GM19455 (cell line): Measurements from ENCODE around the gene NAP1L5.
A peak's percentile ranks its signal among the peaks of the same experiment; 100 is the strongest.

Source experiments
- ATAC-seq: cut with Tn5 transposase; IDR thresholded peaks from one replicate; pipeline ENCODE4 v1.9.1; 2021; ENCODE audit not compliant: unreplicated experiment

Gene NAP1L5

DNA sequence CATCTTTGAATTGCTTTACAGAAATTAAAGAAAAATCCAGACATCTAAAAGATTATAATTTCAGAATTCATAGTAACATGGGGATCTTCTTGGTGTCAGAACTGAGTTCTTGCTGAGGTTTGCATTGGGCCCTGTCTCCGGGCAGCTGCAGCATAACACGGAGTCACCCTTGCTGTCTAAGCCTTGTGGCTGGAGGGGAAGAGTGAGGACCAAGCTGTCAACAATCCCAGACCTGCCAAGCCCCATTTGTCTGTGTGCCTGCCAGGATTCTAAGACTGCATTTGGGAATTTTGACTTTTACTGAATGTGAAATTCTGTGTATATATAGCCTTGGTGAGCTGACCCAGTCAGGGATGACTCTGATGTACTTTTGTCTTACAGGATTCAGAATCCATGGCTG is 25.2 kb upstream of the NAP1L5 start:
- no peak for ATAC-seq

DNA sequence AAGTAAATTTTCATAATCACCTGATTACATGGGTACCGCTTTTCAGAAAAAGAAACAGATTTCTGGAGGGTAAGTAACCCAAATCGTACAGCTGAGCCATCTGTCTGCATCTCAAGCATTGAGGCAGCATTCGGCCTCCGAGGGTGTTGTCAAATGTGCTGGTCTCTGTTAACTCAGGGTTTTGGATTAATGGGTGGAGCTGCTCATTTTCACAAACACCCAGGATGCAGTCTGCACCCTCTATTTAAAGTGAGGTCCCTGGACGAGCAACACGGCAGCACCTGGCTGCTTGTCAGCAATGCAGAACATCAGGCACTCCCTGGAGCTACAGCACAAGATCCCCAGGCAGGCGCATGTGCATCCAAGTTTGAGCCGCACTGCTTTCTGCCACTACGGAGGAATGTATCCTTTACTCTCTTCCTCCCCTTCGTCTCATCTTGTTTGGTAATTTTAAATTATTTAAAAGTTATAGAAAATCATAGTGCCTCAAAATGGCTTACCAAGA is 24.7 kb upstream of the NAP1L5 start:
- ATAC-seq = no peak

DNA sequence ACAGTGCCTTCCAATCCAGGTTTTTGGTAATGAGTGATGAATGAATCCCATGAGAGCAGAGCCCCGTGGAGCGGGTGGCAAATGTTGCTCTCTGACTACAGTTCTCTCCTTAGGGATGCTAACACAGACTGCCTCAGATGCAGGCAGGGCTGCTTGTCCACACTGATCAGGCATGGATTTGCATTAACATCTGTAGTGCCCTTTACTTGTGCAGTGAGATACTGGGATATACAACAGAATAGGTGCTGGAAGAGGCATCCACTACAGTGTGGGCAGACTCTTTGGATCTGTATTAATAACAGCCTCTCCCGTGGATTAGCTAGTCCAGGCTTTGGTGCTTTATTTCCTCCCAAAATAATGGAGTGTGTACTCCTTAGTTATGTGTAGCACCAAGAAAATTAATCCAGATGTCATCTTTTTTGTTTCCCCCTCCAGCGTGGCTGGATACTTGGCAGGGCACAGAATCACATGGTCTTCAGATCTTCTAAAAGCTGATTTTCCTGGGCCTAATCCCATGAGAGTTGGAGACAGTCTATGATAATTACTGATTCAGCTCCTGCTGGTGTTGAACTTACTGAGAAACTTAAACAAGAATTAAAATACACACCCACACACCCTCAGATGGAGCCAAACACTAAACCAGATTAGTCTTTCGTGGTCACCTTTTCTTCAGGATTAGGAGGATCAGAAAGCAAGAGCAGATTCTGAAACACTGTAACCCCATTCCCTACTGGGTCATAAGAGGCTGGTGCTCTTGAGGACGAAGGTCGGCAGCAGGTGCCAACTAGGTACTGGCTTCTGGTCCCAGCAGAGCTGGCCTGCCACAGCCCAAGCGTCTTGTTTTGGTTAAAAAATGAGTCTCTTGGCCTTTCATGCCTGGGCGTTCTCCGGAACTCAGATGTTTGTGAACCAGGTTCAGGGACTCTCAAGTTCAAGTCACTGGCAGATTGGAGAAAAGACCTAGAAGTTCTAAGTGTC is 23.1 kb upstream of the NAP1L5 start:
- ATAC-seq = no peak

DNA sequence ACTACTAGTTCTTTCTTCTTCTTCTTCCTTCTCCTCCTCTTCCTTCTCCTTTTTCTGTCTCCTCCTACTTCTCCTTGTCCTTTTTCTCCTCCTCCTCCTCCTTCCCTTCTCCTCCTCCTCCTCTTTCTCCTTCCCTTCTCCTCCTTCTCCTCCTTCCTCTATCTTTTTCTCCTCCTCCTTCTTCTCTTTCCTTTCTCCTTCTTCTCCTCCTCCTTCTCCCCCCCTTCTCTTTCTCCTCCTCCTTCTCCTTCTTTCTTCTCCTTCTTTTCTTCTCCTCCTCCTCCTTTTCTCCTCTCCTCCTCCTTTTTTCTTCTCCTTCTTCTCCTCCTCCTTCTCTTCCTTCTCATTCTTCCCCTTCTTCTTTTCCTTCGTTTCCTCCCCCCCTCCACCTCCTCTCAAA is 21.8 kb upstream of the NAP1L5 start:
- no peak for ATAC-seq

DNA sequence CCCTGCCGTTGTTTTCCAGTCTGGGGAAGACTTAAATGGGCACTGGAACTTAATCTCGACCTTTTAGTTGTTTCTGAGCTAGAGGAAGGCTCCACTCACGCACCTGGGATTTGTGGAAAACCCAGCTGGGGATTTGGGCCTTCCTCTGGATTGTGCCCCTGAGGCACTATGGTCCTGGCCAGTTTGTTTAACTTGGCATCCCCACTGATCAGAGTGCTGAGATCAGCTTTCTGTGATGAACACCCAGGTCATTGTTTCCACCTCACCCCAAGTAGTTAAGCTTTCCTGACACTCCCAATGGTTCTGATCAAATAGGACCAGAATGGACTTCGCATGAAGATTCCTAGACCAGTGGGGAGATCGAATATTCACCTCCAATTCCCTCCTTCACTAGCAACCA is 20.5 kb upstream of the NAP1L5 start:
- ATAC-seq = no peak

DNA sequence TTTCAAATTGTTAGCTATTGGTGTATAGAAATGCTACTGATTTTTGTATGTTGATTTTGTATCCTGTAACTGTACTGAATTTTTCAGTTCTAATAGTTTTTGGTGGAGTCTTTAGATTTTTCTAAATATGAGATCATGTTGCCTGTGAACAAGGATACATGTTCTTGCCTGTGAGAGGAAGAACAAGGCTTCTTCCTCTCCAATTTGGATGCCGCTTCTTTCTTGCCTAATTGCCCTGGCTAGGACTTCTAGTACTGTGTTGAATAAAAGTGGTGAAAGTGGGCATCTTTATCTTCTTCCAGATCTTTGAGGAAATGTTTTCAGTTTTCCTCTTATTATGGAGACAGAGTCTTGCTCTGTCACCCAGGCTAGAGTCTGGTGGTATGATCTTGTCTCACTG is 16.2 kb upstream of the NAP1L5 start:
- ATAC-seq = no peak

DNA sequence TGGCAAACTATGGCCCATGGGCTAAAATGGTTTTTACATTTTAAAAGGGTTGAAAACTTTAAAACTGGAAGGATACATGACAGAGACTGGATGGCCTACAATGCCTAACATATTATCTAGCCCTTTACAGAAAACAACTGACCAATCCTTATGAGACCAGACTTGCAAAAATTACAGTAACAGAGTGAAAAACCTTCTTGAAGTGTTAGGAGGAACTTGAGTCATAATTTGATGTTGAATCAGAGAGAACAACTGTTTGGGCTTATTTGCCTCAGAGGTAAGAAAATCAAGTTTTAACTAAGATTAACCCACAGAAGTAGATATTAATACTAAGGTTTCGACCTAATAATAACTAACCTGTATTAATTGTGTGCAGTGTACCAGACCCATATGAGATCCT is 12.4 kb upstream of the NAP1L5 start:
- ATAC-seq = no peak

DNA sequence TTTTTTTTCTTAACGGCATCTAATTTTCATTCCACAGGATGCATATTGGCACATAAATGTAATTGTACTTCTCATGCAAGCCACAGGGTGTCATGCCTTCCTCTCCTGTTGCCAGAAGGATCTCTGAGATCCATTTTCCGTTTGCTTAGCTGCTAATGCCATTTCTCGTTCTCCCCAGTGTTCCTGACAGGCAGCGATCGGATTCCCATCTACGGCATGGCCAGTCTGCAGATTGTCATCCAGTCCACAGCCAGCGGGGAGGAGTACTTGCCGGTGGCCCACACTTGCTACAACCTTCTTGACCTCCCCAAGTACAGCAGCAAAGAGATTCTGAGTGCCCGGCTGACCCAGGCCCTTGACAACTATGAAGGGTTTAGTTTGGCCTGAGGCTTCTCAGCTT is 8.9 kb upstream of the NAP1L5 start:
- ATAC-seq = no peak

DNA sequence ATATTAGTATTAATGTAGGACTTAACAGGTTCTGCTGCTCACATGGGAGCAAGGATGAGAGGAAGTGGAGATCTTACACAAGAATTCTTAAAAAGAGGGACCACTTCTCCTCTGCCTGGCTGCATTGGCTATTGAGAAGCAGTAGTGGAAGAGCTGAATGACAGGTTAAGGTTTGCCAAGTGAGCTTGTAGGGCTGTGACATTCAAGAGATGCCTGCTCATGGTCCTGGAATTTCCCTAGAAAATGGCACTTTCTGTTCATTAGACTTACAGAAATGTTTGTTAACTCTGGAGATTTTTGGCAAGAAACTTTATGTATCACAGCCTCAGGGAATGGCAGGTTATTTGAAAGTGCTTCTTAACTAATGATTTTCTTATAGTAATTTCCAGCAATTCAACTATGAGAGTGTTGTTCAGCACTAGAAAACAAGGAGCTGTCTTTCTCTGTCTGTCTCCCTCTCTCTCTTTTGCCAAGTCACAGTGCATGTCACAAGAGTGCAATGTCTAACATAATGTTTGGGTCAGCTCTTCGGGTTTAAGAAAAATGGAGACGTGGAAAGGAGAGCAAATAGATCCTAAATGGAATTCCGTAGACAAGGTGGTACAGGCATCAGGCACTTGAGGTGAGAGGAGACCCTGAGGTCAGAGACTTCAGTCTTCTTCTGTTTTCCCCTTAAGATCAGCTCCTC is 8.3 kb upstream of the NAP1L5 start:
- ATAC-seq = no peak

DNA sequence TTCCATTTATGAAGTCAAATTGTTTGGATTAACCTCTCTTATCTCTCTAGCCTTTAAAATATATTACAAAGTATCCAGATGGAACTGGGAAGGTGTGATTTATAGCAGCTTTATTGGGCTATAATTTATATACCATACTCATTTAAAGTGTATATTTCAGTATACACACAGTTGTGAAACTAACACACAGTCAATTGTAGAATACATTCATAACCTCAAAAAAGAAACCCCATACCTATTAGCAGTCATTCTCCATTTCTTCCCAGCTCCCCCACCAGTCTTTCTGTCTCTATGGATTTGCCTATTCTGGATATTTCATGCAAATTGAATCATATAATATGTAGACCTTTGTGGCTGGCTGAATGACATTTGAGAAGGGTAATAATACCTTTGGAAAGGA is 7.6 kb upstream of the NAP1L5 start:
- ATAC-seq = no peak

DNA sequence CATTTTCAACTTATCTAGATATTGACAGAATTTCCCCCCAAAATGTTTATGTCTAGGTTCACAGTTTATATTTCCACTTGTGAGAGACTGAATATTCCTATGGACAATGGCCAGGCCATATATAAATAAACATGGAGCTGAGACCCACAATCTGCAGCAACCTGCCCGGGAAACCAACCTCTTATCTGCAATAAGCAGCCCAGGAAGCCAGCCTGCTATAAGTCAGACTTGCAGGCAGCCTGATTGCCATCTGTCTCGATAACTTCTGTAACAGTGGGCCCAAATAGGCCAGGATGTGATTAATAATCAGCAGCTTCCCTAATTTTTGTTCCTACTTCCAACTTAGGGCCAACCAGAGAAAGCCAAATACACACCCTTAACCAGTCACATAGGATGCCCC is 5.2 kb upstream of the NAP1L5 start:
- no peak for ATAC-seq

DNA sequence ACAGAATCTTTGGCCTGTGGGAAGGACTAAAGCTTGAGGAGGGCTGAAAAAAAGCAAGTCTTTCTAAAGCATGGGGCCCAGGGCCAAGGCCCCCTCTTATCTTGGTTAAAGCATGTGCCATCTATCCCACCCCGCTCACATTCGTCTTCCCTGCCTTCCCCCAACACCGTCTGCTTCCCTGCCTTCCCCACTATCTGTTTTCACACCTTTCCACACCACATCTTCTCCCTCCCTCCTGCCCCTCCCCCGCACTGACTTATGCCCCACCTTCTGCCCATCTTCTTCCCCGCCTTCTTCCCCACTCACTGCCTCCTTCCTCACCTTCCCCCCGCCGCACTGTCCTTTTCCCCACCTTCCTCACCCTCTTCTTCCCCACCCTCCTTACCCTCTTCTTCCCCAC is 890 bp upstream of the NAP1L5 start:
- ATAC-seq = no peak

DNA sequence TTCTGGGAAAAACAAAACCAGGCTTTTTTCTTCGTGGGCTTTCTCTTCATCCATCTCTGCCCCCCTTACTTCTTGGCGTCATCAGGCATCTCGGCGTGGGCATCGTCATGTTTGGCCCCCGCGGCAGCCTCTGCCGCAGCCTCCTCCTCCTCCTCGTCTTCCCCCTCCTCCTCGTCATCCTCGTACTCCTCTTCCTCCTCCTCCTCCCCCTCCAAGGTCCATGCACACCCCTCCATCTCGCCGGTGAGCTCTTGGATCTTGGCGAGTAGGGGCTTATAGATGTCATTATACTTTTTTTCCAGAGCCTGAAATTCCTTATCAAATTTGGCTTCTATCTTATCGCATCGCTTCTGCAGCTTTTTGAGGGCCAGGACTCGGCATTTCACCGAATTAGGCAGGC is 488 bp downstream of the NAP1L5 start:
- ATAC-seq = peak; percentile 6

DNA sequence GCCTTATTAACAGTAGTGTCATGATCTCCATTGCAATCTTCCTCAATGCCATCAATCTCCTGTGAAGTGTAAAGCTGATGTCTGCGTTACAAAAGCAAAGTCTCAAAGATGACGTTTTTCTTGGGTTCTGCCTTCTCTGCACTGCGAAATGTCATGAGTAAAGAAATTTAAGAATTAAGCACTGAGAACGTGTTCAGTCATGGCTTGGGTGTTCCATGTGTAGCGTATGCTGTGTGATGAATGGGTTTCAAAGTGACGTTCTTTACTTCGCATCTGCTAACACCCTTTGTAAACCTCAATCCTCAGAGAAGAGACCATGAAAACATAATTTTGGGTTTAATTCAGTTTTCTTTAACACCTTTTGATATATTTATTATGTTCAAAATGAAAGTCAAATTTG is 999 bp downstream of the NAP1L5 start:
- no peak for ATAC-seq

DNA sequence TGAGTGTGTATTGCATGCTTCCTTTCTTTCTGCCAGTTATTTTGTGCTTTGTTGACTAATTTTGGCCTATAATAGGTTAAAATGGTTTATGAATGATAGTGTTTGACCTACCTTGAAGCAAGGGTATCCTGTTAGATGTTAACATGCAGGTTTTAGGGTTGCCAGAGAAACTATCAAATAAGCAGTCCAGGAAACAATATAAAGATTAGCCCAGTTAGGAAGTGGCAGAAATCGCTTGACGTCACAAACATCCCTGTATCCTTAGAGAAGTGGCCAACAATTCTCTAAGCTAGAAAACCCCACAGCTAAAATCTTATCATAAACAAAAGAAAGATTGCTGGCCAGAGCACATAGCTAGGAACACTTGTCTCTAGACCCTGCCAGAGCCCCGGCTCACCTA is 3.8 kb downstream of the NAP1L5 start:
- no peak for ATAC-seq

DNA sequence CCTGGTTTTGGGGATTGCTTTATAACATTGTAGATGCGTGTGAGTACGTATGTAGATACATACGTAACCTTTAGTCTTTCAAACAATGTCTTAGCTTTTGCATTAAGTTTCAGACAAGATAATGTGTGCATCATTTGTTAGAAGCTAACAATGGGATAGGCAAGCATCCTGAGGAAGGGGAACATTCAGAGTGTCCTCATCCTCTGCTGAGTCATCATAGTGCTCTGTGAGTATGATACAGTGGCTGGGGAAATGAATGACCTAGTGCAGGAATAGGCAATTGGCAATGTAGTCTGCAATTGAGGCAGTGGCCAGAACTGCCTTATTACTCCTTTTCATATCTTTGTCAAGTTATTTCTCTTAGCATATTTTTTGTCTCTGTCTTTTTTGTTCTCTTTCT is 7.3 kb downstream of the NAP1L5 start:
- ATAC-seq = no peak

DNA sequence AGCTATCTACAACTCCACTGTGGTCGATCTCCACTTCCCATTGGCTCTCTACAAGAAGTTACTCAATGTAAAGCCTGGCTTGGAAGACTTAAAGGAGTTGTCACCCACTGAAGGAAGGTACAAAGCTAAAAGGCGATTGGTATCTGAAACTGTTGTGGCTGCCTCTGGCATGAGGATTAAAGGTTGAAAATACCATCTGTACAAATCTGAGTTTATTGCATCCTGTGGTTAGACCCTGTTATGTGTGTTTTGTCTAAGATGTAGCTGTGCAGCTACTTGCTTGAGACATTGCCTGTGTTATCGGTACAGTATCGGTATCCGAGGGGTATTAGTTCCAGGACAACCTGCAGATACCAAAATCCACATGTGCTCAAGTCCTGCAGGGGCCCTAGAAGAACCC is 16.4 kb downstream of the NAP1L5 start:
- no peak for ATAC-seq

DNA sequence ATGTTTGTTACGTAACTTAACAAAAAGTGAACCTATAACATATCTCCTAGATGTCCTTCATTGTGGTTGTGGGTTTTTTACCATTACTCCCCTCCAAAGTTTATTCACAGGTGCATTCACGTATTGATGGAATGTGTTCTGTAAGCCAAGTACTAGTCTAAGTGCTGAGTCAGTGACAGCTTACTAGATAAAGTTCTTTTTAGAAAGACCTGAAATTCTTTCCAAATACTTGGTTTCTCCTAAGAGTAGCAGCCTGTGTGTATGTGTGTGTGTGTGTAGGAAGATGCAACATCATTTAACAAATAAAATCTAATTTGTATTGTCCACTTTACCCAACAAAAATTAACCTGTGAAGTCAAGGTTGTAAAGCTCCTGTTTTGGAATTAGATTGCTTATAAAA is 22.1 kb downstream of the NAP1L5 start:
- no peak for ATAC-seq

DNA sequence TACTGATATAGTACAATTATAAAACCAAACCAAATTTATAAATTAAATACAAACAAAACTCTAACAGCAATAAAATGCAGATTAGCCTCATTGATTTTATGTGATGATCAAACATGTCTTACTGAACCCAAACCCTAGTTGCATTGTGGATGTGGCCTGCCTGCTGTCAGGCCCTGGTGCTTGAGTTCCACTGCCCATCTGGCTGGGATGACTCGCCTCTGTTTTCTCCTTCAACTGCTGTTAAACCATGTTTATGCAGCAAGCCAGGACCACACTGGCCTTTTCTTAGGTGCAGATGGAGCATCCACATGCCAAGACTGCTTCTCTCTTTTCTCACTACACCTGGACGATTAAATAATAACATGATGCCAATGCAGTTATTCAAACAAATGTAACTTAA is 22.6 kb downstream of the NAP1L5 start:
- ATAC-seq = no peak

DNA sequence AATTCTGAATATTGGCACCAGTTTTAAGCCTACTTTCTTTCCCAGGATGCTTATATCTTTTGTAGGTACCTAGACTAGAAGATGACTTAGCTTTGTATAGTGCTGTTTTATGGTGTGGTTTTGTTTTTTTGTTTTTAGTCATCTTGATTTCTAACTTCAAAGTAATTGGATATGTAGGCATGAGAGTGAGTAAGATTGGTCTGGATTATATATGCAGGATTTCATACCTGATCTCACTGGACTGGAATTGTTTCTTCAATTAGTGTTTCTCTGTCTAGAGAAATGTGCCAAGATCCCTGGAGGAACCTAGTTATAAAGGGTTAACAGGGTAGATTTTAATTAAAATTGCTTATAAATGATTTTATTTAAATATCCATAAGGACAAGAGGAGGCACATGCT is 23.1 kb downstream of the NAP1L5 start:
- no peak for ATAC-seq

DNA sequence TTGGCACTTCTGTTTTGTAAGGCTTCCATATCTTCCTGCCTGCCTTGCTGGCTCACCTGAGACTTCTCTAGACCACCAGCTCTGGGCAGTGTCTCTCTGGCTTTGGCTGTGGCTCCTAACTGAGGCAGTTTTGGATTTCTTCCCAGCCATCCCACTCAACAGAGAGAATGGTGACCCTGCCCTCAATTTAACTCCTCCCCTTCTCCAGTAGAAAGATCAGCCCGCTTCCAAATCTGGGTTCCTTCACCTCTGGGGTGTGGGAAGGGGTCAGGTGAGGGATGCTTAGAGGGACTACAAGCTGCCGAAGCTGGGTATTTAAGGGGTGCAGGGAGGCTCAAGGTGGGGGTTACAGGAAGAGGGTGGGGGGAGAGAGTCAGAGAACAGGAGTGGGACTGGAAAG is 23.7 kb downstream of the NAP1L5 start:
- ATAC-seq = no peak

DNA sequence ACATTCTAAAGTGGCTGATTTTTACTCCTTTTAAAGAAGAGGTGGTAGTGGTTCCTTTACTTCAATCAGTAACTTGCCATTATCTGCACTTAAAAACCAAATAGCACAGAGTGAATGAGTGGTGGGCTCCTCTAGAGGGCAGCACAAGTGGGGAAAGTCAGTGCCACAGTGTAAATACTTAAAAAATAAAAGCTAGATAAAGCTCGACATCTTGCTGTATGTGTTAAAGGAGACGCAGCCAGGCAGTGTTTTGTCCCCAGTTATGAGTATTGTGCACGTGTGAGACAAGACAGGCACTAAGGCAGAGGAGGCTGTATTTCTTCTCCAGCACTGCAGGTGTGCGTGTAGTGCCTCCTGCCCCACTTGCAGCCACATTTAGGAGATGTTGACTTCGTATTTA is 24.6 kb downstream of the NAP1L5 start:
- ATAC-seq = peak; percentile 89
